GM12865 (cell line): ENCODE measurements around the gene SYNC.

Experiments
- DNase-seq: peaks from one replicate; pipeline ENCODE4 v3.0.0; 2010; ENCODE audit warnings: low read depth
- H3K4me3 ChIP-seq: 2 replicates; pipeline ENCODE4 v1.5.1; 2011; ENCODE audit warnings: mild to moderate bottlenecking, low read depth, low read length, control low read depth
- CTCF ChIP-seq: IDR thresholded peaks from 2 replicates; pipeline ENCODE4 v1.5.1; 2011; ENCODE audit warnings: low read length, control low read depth, low read depth, inconsistent platforms; ENCODE audit not compliant: insufficient read depth; ENCODE audit errors: missing control alignments

Gene SYNC

GRCh38 chr1:32719681-32720275 is 17.2 kb upstream of the SYNC start:
- DNase-seq, result no peak
- H3K4me3 ChIP-seq, result no peak overlapping the region
- TF ChIP-seq CTCF, result no peak

- H3K4me3 ChIP-seq, result no peak overlapping the region
- no peak for DNase-seq
- no peak for TF ChIP-seq CTCF
Observed at GRCh38 chr1:32718527-32718926, 16.0 kb upstream of the SYNC start.

- TF ChIP-seq CTCF, result no peak
- no peak overlapping the region for H3K4me3 ChIP-seq
- no peak for DNase-seq
Observed at GRCh38 chr1:32718036-32718435, 15.5 kb upstream of the SYNC start.

- no peak for TF ChIP-seq CTCF
- H3K4me3 ChIP-seq, result no peak overlapping the region
- DNase-seq, result no peak
Observed at GRCh38 chr1:32717503-32717902, 14.9 kb upstream of the SYNC start.

GRCh38 chr1:32716312-32717148 is 14.0 kb upstream of the SYNC start:
- peak; percentile 73 for DNase-seq
- no peak for TF ChIP-seq CTCF
- H3K4me3 ChIP-seq, result no peak overlapping the region

- H3K4me3 ChIP-seq, result no peak overlapping the region
- no peak for DNase-seq
- no peak for TF ChIP-seq CTCF
Observed at GRCh38 chr1:32715901-32716311, 13.3 kb upstream of the SYNC start.
